GM10266 (cell line): ENCODE data around the gene SERPINB6.
"Not testable (repeated sequence)": the region's sequence is repeated elsewhere in the genome, so short reads cannot be mapped to it uniquely, and the experiment has no call there.

Source experiments
- DNase-seq: peaks from one replicate; pipeline ENCODE4 v3.0.0; 2012; ENCODE audit errors: extremely low spot score
- TF ChIP-seq, protein P1 (sequence below): IDR thresholded peaks from 2 replicates; pipeline ENCODE4 v1.5.1; 2012; ENCODE audit warnings: mild to moderate bottlenecking, low read depth; ENCODE audit not compliant: control insufficient read depth, insufficient read depth; ENCODE audit errors: missing control alignments

Gene SERPINB6

GRCh38 chr6:2999618-3000557 lies 28.5 kb upstream of the SERPINB6 start, which contains the start of gene NQO2:
TSS of gene NQO2 (plus strand) at chr6:2999894. CDS start at chr6:3006553, 6,659 bp downstream.
- TF ChIP-seq, protein P1, sequence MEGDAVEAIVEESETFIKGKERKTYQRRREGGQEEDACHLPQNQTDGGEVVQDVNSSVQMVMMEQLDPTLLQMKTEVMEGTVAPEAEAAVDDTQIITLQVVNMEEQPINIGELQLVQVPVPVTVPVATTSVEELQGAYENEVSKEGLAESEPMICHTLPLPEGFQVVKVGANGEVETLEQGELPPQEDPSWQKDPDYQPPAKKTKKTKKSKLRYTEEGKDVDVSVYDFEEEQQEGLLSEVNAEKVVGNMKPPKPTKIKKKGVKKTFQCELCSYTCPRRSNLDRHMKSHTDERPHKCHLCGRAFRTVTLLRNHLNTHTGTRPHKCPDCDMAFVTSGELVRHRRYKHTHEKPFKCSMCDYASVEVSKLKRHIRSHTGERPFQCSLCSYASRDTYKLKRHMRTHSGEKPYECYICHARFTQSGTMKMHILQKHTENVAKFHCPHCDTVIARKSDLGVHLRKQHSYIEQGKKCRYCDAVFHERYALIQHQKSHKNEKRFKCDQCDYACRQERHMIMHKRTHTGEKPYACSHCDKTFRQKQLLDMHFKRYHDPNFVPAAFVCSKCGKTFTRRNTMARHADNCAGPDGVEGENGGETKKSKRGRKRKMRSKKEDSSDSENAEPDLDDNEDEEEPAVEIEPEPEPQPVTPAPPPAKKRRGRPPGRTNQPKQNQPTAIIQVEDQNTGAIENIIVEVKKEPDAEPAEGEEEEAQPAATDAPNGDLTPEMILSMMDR: no peak
- DNase-seq: peak; percentile 98

DNA sequence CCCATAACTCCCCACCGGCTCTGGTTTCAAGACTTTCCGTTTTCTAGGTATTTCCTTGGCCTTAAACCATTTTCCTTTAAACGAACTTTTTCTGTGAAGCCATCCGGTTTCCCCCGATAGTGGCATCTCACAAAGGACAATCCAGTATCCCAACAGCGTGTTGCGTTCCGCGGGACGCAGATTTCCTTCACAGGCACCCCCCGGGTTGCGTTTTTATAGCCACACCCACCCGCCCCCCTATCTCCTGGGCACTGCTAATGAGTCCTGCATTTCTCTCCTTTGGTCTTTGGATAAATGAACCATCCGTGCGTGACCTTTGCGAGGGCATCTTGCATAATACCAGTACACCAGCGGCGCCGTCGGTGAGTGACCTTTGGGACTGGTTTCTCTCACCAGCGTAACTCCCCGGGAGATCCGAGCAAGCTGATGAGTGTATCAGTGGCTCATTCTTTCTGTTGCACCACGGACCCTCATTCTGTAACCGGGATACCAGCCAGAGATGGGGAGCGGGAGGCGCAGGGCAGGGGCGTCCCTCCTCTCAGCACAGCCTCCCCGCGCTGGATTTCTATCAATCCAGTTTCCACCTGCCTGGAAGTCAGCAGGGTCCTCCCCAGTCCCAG lies 27.7 kb upstream of the SERPINB6 start:
- no peak for DNase-seq
- TF ChIP-seq, protein P1: no peak

GRCh38 chr6:2998249-2998997 lies 27.1 kb upstream of the SERPINB6 start:
- not testable (repeated sequence) for DNase-seq

DNA sequence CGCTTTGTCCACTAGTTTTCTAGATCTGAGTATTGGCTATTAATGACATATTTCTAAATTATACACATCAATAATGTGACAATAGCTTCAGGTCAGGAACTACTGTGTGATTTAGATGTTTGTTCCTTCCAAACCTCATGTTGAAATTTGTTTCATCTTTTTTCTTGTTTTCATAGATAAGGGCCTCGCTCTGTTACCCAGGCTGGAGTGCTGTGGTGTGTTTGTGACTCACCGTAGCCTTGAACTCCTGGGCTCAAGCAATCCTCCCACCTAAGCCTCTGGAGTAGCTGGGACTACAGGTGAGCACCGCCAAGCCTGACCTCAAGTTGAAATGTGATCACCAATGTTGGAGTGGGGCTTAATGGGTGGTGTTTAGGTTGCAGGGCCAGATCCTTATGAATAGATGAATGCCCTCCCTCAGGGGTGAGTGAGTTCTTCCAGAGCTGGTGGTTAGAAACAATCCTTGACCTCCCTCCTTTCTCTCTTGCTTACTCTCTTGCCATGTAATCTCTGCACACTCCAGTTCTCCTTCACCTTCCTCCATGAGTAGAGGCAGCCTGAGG lies 22.5 kb upstream of the SERPINB6 start:
- TF ChIP-seq, protein P1: no peak

DNA sequence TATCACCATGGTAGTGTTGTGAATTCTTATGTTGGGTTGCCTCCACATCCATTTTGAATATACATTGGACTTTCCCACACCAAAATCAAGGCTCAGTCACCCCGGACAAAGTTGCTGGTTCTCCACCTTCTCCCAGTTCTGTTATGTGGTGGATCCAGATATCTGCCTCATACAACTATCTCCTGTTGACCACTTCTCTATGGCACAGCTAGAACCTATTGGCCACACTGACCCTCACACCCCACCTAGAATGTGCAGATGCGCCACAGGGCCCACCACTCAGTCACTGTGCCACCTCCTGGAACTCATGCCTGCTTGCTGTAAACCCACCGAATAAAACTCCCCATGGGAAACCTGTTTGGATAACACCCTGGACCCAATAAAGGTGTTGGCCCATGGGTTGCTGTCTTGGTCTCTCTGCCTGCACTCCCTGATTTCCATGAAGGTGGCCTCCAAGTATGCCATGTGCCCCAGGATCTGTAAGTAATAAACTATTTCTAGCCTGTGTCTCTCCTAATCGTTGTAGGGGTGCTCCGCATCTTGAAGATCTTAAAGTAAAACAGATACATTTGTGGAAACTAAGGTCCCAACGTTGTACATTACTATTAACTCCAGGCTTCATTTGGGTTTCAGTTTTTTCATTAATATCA lies 21.1 kb upstream of the SERPINB6 start:
- DNase-seq: no peak
- TF ChIP-seq, protein P1: no peak

More for the DNA sequence above, 22.5 kb upstream of the SERPINB6 start:
- no peak for DNase-seq

DNA sequence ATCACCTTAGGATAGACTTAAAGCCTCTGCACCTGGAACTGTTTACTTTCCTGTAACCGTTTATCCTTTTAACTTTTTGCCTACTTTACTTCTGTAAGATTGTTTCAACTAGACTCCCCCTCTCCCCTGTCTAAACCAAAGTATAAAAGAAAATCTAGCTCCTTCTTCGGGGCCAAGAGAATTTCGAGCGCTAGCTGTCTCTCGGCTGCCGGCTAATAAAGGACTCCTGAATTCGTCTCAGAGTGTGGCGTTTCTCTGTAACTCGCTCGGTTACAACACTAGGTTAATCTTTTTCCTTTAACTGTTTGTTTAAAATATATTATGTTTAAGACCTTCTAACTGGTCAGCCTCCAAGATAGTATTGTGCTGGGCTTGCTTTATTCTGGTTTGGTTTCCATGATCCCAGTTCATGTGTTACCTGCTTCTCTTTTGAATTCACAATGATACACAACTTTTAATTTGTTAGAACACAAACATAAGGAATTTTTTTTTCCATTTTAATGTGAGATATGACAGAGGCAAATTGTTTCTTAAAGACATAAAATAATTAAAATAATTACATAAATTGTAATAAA lies 19.7 kb upstream of the SERPINB6 start:
- no peak for DNase-seq
- TF ChIP-seq, protein P1: no peak
